ENCODE measurements around the gene TSPAN15.

GRCh38 chr10:69439813-69440506 is 11.3 kb upstream of the TSPAN15 start:
- no peak for TF ChIP-seq CTCF (conservative IDR thresholded peaks at IDR 0.05 in 1 of 2, IDR thresholded peaks at IDR 0.05 in 1 of 2; ENCODE audit: low read depth in 1 of 2, low read length in 2 of 2)
- no peak for TF ChIP-seq EZH2 (IDR thresholded peaks at IDR 0.05; ENCODE audit: low read length, missing control alignments)
